ENCODE measurements around the gene GCKR.

The GCKR gene

GRCh38 chr2:27522400-27522945 lies 25.8 kb downstream of the GCKR start:
- no peak overlapping the region for H3K27ac ChIP-seq (ENCODE audit: low read length)
- TF ChIP-seq EZH2 (optimal IDR thresholded peaks at IDR 0.05; ENCODE audit: low read depth, low read length) (no peak), CTCF (IDR thresholded peaks at IDR 0.05; ENCODE audit: low read length) (no peak), EZH2phosphoT487 (IDR thresholded peaks at IDR 0.05; ENCODE audit: low read length) (no peak)
- H3K9me3 ChIP-seq (replicated peaks; ENCODE audit: insufficient read depth, low read length) = no peaks in the 10 kb centered on the region
- H4K20me1 ChIP-seq (ENCODE audit: insufficient read depth, low read length) = no peaks in the 10 kb centered on the region
- H2AFZ ChIP-seq (ENCODE audit: low read length) = no peak overlapping the region
- no peak overlapping the region for H3K9ac ChIP-seq (ENCODE audit: low read length)
- no peaks in the 10 kb centered on the region for H3F3A ChIP-seq (ENCODE audit: insufficient read depth, low read length)
- no peak overlapping the region for H3K4me2 ChIP-seq (ENCODE audit: low read depth, low read length)
- no peaks in the 10 kb centered on the region for H3K79me2 ChIP-seq (ENCODE audit: low read length)
- no peaks in the 10 kb centered on the region for H3K4me1 ChIP-seq (ENCODE audit: low read length)
- H3K4me3 ChIP-seq (ENCODE audit: low read length) = no peak overlapping the region
- no peaks in the 10 kb centered on the region for H3K9me2 ChIP-seq (replicated peaks; ENCODE audit: insufficient read depth, low read length)
- DNase-seq = no peak
- no peaks in the 10 kb centered on the region for H3K27me3 ChIP-seq (replicated peaks; ENCODE audit: insufficient read depth, low read length)
- no peaks in the 10 kb centered on the region for H3K36me3 ChIP-seq (replicated peaks; ENCODE audit: insufficient read depth, low read length)

GRCh38 chr2:27527182-27527581 lies 30.5 kb downstream of the GCKR start:
- no peak overlapping the region for H3K4me2 ChIP-seq (ENCODE audit: low read depth, low read length)
- no peak overlapping the region for H3K9ac ChIP-seq (ENCODE audit: low read length)
- TF ChIP-seq CTCF (IDR thresholded peaks at IDR 0.05; ENCODE audit: low read length) (no peak), EZH2phosphoT487 (IDR thresholded peaks at IDR 0.05; ENCODE audit: low read length) (no peak), EZH2 (optimal IDR thresholded peaks at IDR 0.05; ENCODE audit: low read depth, low read length) (no peak)
- no peaks in the 10 kb centered on the region for H3K27me3 ChIP-seq (replicated peaks; ENCODE audit: insufficient read depth, low read length)
- H3K27ac ChIP-seq (ENCODE audit: low read length) = no peak overlapping the region
- H3K4me1 ChIP-seq (ENCODE audit: low read length) = no peaks in the 10 kb centered on the region
- H2AFZ ChIP-seq (ENCODE audit: low read length) = no peak overlapping the region
- no peaks in the 10 kb centered on the region for H3K9me3 ChIP-seq (replicated peaks; ENCODE audit: insufficient read depth, low read length)
- no peaks in the 10 kb centered on the region for H3K79me2 ChIP-seq (ENCODE audit: low read length)
- no peaks in the 10 kb centered on the region for H3K36me3 ChIP-seq (replicated peaks; ENCODE audit: insufficient read depth, low read length)
- H3K4me3 ChIP-seq (ENCODE audit: low read length) = no peak overlapping the region
- H3K9me2 ChIP-seq (replicated peaks; ENCODE audit: insufficient read depth, low read length) = no peaks in the 10 kb centered on the region
- no peaks in the 10 kb centered on the region for H3F3A ChIP-seq (ENCODE audit: insufficient read depth, low read length)
- no peaks in the 10 kb centered on the region for H4K20me1 ChIP-seq (ENCODE audit: insufficient read depth, low read length)
- DNase-seq = no peak

- H3K4me2 ChIP-seq (ENCODE audit: low read depth, low read length) = no peak overlapping the region
- no peak overlapping the region for H2AFZ ChIP-seq (ENCODE audit: low read length)
- H3K9ac ChIP-seq (ENCODE audit: low read length) = no peak overlapping the region
- no peaks in the 10 kb centered on the region for H3F3A ChIP-seq (ENCODE audit: insufficient read depth, low read length)
- no peak overlapping the region for H3K27ac ChIP-seq (ENCODE audit: low read length)
- TF ChIP-seq EZH2 (optimal IDR thresholded peaks at IDR 0.05; ENCODE audit: low read depth, low read length) = no peak
- TF ChIP-seq CTCF (IDR thresholded peaks at IDR 0.05; ENCODE audit: low read length) = no peak
- TF ChIP-seq EZH2phosphoT487 (IDR thresholded peaks at IDR 0.05; ENCODE audit: low read length) = no peak
- H4K20me1 ChIP-seq (ENCODE audit: insufficient read depth, low read length) = no peaks in the 10 kb centered on the region
- no peak for DNase-seq
- no peaks in the 10 kb centered on the region for H3K27me3 ChIP-seq (replicated peaks; ENCODE audit: insufficient read depth, low read length)
- no peaks in the 10 kb centered on the region for H3K4me1 ChIP-seq (ENCODE audit: low read length)
- H3K79me2 ChIP-seq (ENCODE audit: low read length) = no peaks in the 10 kb centered on the region
- no peak overlapping the region for H3K4me3 ChIP-seq (ENCODE audit: low read length)
- no peaks in the 10 kb centered on the region for H3K36me3 ChIP-seq (replicated peaks; ENCODE audit: insufficient read depth, low read length)
- H3K9me2 ChIP-seq (replicated peaks; ENCODE audit: insufficient read depth, low read length) = no peaks in the 10 kb centered on the region
- H3K9me3 ChIP-seq (replicated peaks; ENCODE audit: insufficient read depth, low read length) = no peaks in the 10 kb centered on the region
Observed at GRCh38 chr2:27531983-27532382, 35.3 kb downstream of the GCKR start.

Measured in MM.1S (cell line).